GM06990 (cell line): ENCODE measurements around the gene NUDT2.
"Not testable (repeated sequence)": the region's sequence is repeated elsewhere in the genome, so short reads cannot be mapped to it uniquely, and the experiment has no call there.

Source experiments
- DNase-seq: peaks from one replicate; pipeline ENCODE4 v3.0.0-alpha.2; 2011; ENCODE audit not compliant: insufficient read length; ENCODE audit errors: extremely low read depth
- H3K27me3 ChIP-seq: replicated peaks from 2 replicates; pipeline ENCODE4 v1.6.0; 2011; ENCODE audit warnings: low read length; ENCODE audit not compliant: control insufficient read depth, insufficient read depth
- H3K36me3 ChIP-seq: 2 replicates; pipeline ENCODE4 v1.5.1; 2011; ENCODE audit warnings: low read length; ENCODE audit not compliant: control insufficient read depth, insufficient read depth
- H3K4me3 ChIP-seq: replicated peaks from 2 replicates; pipeline ENCODE4 v1.5.1; 2011; ENCODE audit warnings: low read depth, mild to moderate bottlenecking, control low read depth, low read length
- CTCF ChIP-seq: IDR thresholded peaks from 2 replicates; pipeline ENCODE4 v1.5.1; 2011; ENCODE audit warnings: low read length, control low read depth, mild to moderate bottlenecking, inconsistent platforms; ENCODE audit not compliant: insufficient read depth, poor library complexity, severe bottlenecking

NUDT2 gene

GRCh38 chr9:34333836-34334235 lies 4.5 kb downstream of the NUDT2 start:
- TF ChIP-seq CTCF, result no peak
- Histone ChIP-seq H3K27me3 (no peaks in the 10 kb centered on the region), H3K36me3 (peaks cover 4% of the 10 kb centered on the region), H3K4me3 (no peak overlapping the region)
- no peak for DNase-seq

GRCh38 chr9:34334337-34334824 lies 5.0 kb downstream of the NUDT2 start:
- no peak for DNase-seq
- H3K36me3 ChIP-seq, result peaks cover 8% of the 10 kb centered on the region
- TF ChIP-seq CTCF, result no peak
- no peaks in the 10 kb centered on the region for H3K27me3 ChIP-seq
- H3K4me3 ChIP-seq, result no peak overlapping the region

- peaks cover 8% of the 10 kb centered on the region for H3K36me3 ChIP-seq
- no peak overlapping the region for H3K4me3 ChIP-seq
- no peaks in the 10 kb centered on the region for H3K27me3 ChIP-seq
- TF ChIP-seq CTCF, result no peak
- no peak for DNase-seq
Measured at GRCh38 chr9:34334916-34335315, 5.5 kb downstream of the NUDT2 start.

GRCh38 chr9:34335376-34335775 lies 6.0 kb downstream of the NUDT2 start:
- H3K4me3 ChIP-seq, result no peak overlapping the region
- no peak for TF ChIP-seq CTCF
- no peak for DNase-seq
- H3K27me3 ChIP-seq, result no peaks in the 10 kb centered on the region
- H3K36me3 ChIP-seq, result peaks cover 9% of the 10 kb centered on the region

GRCh38 chr9:34337403-34337802 lies 8.0 kb downstream of the NUDT2 start:
- TF ChIP-seq CTCF, result no peak
- H3K36me3 ChIP-seq, result peaks cover 10% of the 10 kb centered on the region
- H3K27me3 ChIP-seq, result no peaks in the 10 kb centered on the region
- DNase-seq, result no peak
- no peak overlapping the region for H3K4me3 ChIP-seq

- H3K27me3 ChIP-seq, DNase-seq, H3K4me3 ChIP-seq: not testable (repeated sequence)
- peaks cover 10% of the 10 kb centered on the region for H3K36me3 ChIP-seq
Measured at GRCh38 chr9:34338079-34338478, 8.7 kb downstream of the NUDT2 start.
